ENCODE results near the gene MAPKAPK5. TPM values are rescaled to one million over a fixed set of nuclear protein-coding genes. Genes with fewer than 3 reads are reported as not detected.
A peak's percentile ranks its signal among the peaks of the same experiment; 100 is the strongest.

MAPKAPK5 gene
- total and polyA plus RNA-seq, 9 of the 15 experiments (the other 6 are each of a cell fraction or from before 2014, with no cell fraction given): 11.6 to 72.1 (median 60.4) TPM

DNA sequence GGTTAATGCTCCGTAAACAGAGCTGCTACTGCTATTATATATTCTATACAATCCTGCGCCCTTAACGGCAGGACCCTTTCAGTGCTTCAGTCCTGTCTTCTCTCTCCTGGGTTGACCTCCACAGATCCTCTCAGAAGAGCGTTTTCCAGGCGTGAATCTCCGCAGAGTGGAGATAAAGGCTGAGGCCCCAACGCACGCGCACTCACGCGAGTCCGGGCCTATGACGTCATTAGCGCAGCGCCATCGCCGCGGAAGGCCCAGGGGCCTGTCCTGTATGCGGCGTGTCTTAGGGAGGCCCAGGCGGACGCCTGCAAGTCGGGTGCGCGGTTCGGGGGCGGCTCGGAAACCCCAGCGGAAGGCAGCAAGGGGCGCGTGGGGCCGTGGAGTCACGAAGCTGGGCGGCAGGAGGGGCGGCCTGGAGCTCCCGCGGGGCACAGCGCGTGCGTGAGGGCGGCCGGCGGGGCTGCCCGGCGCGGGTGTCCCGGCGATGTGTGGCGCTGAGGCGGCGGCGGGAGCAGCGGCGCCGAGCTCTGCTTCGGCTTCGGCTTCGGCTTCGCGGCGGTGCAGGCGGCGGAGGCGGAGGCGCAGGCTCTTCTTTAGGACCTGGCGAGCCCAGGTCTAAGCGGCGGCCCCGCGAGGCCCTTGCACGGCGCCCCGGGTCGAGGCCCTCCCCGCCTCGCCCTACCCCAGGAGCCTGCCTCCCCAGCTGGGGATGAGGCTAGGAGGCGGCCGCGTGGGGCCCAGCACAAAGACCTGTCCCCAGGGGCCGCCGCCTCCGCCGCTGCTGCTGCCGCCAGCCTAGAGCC lies at the start of gene MAPKAPK5 (continued):
- TF ChIP-seq, protein P1, sequence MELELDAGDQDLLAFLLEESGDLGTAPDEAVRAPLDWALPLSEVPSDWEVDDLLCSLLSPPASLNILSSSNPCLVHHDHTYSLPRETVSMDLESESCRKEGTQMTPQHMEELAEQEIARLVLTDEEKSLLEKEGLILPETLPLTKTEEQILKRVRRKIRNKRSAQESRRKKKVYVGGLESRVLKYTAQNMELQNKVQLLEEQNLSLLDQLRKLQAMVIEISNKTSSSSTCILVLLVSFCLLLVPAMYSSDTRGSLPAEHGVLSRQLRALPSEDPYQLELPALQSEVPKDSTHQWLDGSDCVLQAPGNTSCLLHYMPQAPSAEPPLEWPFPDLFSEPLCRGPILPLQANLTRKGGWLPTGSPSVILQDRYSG (tag; conservative IDR thresholded peaks at IDR 0.05; ENCODE audit: low read depth): no peak; the same call in 1 of the 2 replicates
- TF ChIP-seq, protein P2, sequence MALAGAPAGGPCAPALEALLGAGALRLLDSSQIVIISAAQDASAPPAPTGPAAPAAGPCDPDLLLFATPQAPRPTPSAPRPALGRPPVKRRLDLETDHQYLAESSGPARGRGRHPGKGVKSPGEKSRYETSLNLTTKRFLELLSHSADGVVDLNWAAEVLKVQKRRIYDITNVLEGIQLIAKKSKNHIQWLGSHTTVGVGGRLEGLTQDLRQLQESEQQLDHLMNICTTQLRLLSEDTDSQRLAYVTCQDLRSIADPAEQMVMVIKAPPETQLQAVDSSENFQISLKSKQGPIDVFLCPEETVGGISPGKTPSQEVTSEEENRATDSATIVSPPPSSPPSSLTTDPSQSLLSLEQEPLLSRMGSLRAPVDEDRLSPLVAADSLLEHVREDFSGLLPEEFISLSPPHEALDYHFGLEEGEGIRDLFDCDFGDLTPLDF (CRISPR knock-in tag; IDR thresholded peaks at IDR 0.05): peak; percentile 87
- TF ChIP-seq ZNF23 (CRISPR knock-in tag; IDR thresholded peaks at IDR 0.05) (no peak), STAT5B (CRISPR knock-in tag; IDR thresholded peaks at IDR 0.05) (no peak), ZNF57 (CRISPR knock-in tag; IDR thresholded peaks at IDR 0.05) (no peak), ZBTB9 (CRISPR knock-in tag; IDR thresholded peaks at IDR 0.05) (peak; percentile 74; the same call in 1 of the 2 replicates), ZNF507 (tag; conservative IDR thresholded peaks at IDR 0.05) (no peak), CGGBP1 (CRISPR knock-in tag; IDR thresholded peaks at IDR 0.05) (0 out of 2 replicates have a peak, but pooled peaks have one; percentile 3), MYNN (IDR thresholded peaks at IDR 0.05) (0 out of 2 replicates have a peak, but pooled peaks have one; percentile 20), MYNN (CRISPR knock-in tag; IDR thresholded peaks at IDR 0.05) (no peak), FOXM1 (IDR thresholded peaks at IDR 0.05; ENCODE audit: low read depth) (no peak), FOXM1 (CRISPR knock-in tag; IDR thresholded peaks at IDR 0.05; ENCODE audit: low read depth) (no peak), ZNF668 (CRISPR knock-in tag; IDR thresholded peaks at IDR 0.05) (no peak), SETDB1 (IDR thresholded peaks at IDR 0.05; ENCODE audit: low read length) (no peak), IRF2 (CRISPR knock-in tag; IDR thresholded peaks at IDR 0.05) (no peak), FOXJ3 (CRISPR knock-in tag; IDR thresholded peaks at IDR 0.05) (no peak), FOXA1 (IDR thresholded peaks at IDR 0.05; ENCODE audit: borderline replicate concordance) (no peak), SMARCE1 (IDR thresholded peaks at IDR 0.05) (no peak), ZNF696 (CRISPR knock-in tag; conservative IDR thresholded peaks at IDR 0.05) (no peak), RBM22 (IDR thresholded peaks at IDR 0.05; ENCODE audit: low read depth, low read length, poor library complexity, severe bottlenecking) (no peak), NCOA4 (IDR thresholded peaks at IDR 0.05; ENCODE audit: partially characterized antibody) (no peak), ZNF707 (CRISPR knock-in tag; conservative IDR thresholded peaks at IDR 0.05) (0 out of 2 replicates have a peak, but pooled peaks have one; percentile 55), KDM2B (CRISPR knock-in tag; IDR thresholded peaks at IDR 0.05) (no peak), BRCA1 (IDR thresholded peaks at IDR 0.05) (no peak), BRCA1 (CRISPR knock-in tag; IDR thresholded peaks at IDR 0.05) (no peak)
- TF ChIP-seq, protein P3, sequence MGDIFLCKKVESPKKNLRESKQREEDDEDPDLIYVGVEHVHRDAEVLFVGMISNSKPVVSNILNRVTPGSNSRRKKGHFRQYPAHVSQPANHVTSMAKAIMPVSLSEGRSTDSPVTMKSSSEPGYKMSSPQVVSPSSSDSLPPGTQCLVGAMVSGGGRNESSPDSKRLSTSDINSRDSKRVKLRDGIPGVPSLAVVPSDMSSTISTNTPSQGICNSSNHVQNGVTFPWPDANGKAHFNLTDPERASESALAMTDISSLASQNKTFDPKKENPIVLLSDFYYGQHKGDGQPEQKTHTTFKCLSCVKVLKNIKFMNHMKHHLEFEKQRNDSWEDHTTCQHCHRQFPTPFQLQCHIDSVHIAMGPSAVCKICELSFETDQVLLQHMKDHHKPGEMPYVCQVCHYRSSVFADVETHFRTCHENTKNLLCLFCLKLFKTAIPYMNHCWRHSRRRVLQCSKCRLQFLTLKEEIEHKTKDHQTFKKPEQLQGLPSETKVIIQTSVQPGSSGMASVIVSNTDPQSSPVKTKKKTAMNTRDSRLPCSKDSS (IDR thresholded peaks at IDR 0.05; ENCODE audit: low read depth, partially characterized antibody): no peak
